Measurements from ENCODE around the gene ZNF134.

GRCh38 chr19:57655443-57655842 lies 41.4 kb downstream of the ZNF134 start:
- TF ChIP-seq POLR2A (IDR thresholded peaks at IDR 0.05) = no peak
- TF ChIP-seq CTCF (IDR thresholded peaks at IDR 0.05 in 8 of 11, conservative IDR thresholded peaks at IDR 0.05 in 3 of 11) = no peak
- TF ChIP-seq POLR2AphosphoS5 (IDR thresholded peaks at IDR 0.05) = no peak
